CD4-positive, alpha-beta T cell treated with Interleukin-17A for 1 hour (primary cell): ENCODE measurements around the gene ZDHHC24.
"Not testable (repeated sequence)": the region's sequence is repeated elsewhere in the genome, so short reads cannot be mapped to it uniquely, and the experiment has no call there.

Source experiments
- DNase-seq: peaks from one replicate; pipeline ENCODE4 v3.0.0-alpha.2; 2020

The ZDHHC24 gene

GRCh38 chr11:66564538-66564937 is 18.7 kb upstream of the ZDHHC24 start:
- DNase-seq, result no peak

- no peak for DNase-seq
These were observed 18.0 kb upstream of the ZDHHC24 start for GRCh38 chr11:66563832-66564231.

GRCh38 chr11:66562907-66563583 is 17.2 kb upstream of the ZDHHC24 start:
- DNase-seq, result no peak

GRCh38 chr11:66562275-66562674 is 16.4 kb upstream of the ZDHHC24 start:
- DNase-seq, result no peak

- no peak for DNase-seq
These were observed 16.1 kb upstream of the ZDHHC24 start for GRCh38 chr11:66561975-66562248.

GRCh38 chr11:66561178-66561974 is 15.5 kb upstream of the ZDHHC24 start:
- DNase-seq, result no peak

GRCh38 chr11:66559866-66560676 is 14.2 kb upstream of the ZDHHC24 start:
- DNase-seq, result no peak

- DNase-seq, result peak; percentile 40
These were observed 13.5 kb upstream of the ZDHHC24 start for GRCh38 chr11:66559142-66559865.

GRCh38 chr11:66557733-66558326 is 12.0 kb upstream of the ZDHHC24 start:
- no peak for DNase-seq

GRCh38 chr11:66556086-66556485 is 10.2 kb upstream of the ZDHHC24 start:
- no peak for DNase-seq

- DNase-seq, result no peak
These were observed 9.6 kb upstream of the ZDHHC24 start for GRCh38 chr11:66555416-66555815.

GRCh38 chr11:66554602-66555001 is 8.8 kb upstream of the ZDHHC24 start:
- DNase-seq, result no peak

- no peak for DNase-seq
These were observed 5.0 kb upstream of the ZDHHC24 start for GRCh38 chr11:66550887-66551286.

- no peak for DNase-seq
These were observed 3.8 kb upstream of the ZDHHC24 start for GRCh38 chr11:66549696-66550095.

GRCh38 chr11:66548774-66549630 is 3.2 kb upstream of the ZDHHC24 start:
- DNase-seq, result no peak

- no peak for DNase-seq
These were observed 2.2 kb upstream of the ZDHHC24 start for GRCh38 chr11:66548041-66548440.

GRCh38 chr11:66547662-66548009 is 1.8 kb upstream of the ZDHHC24 start:
- DNase-seq, result no peak

GRCh38 chr11:66546966-66547661 is 1.3 kb upstream of the ZDHHC24 start:
- DNase-seq, result no peak

GRCh38 chr11:66546368-66546965 is 619 bp upstream of the ZDHHC24 start, which contains the start of gene ACTN3:
ACTN3 (plus strand) TSS chr11:66546903; CDS start chr11:66546938, 35 bp downstream.
- DNase-seq, result peak; percentile 12

- not testable (repeated sequence) for DNase-seq
These were observed 896 bp downstream of the ZDHHC24 start for GRCh38 chr11:66544952-66545351.
